GM21515 (cell line): ENCODE data around the gene IDH2.

Source experiments
- ATAC-seq: cut with Tn5 transposase; IDR thresholded peaks from one replicate; pipeline ENCODE4 v1.9.1; 2021; ENCODE audit not compliant: unreplicated experiment

The IDH2 gene

GRCh38 chr15:90044916-90045371 lies 57.3 kb downstream of the IDH2 start:
- no peak for ATAC-seq

- no peak for ATAC-seq
Measured at GRCh38 chr15:90044191-90044590, 58.1 kb downstream of the IDH2 start.

GRCh38 chr15:90043530-90044010 lies 58.7 kb downstream of the IDH2 start:
- no peak for ATAC-seq

- ATAC-seq: no peak
Measured at GRCh38 chr15:90042766-90043529, 59.3 kb downstream of the IDH2 start.

GRCh38 chr15:90042356-90042755 lies 59.9 kb downstream of the IDH2 start:
- no peak for ATAC-seq

- no peak for ATAC-seq
Measured at GRCh38 chr15:90040618-90041017, 61.6 kb downstream of the IDH2 start.

- ATAC-seq: no peak
Measured at GRCh38 chr15:90039996-90040395, 62.3 kb downstream of the IDH2 start.

GRCh38 chr15:90038632-90039095 lies 63.6 kb downstream of the IDH2 start:
- no peak for ATAC-seq

- peak; percentile 65 for ATAC-seq
Measured at GRCh38 chr15:90037961-90038631, 64.2 kb downstream of the IDH2 start.

GRCh38 chr15:90037511-90037860 lies 64.8 kb downstream of the IDH2 start:
- ATAC-seq: no peak

- ATAC-seq: no peak
Measured at GRCh38 chr15:90036806-90037510, 65.3 kb downstream of the IDH2 start.

GRCh38 chr15:90036343-90036742 lies 65.9 kb downstream of the IDH2 start:
- ATAC-seq: no peak

GRCh38 chr15:90035840-90036230 lies 66.4 kb downstream of the IDH2 start:
- ATAC-seq: no peak

GRCh38 chr15:90035095-90035839 lies 67.0 kb downstream of the IDH2 start:
- ATAC-seq: no peak

GRCh38 chr15:90033448-90033847 lies 68.8 kb downstream of the IDH2 start:
- no peak for ATAC-seq
